Activated T-cell treated with anti-CD3 and anti-CD28 coated beads, Interleukin-2, amount 50 U/mL, for 48 hours (primary cell): ENCODE data around the gene SORCS1.

Experiments used
- DNase-seq, 2 experiments: peaks; one replicate each; pipeline ENCODE4 v3.0.0-alpha.2; 2020

The SORCS1 gene

DNA sequence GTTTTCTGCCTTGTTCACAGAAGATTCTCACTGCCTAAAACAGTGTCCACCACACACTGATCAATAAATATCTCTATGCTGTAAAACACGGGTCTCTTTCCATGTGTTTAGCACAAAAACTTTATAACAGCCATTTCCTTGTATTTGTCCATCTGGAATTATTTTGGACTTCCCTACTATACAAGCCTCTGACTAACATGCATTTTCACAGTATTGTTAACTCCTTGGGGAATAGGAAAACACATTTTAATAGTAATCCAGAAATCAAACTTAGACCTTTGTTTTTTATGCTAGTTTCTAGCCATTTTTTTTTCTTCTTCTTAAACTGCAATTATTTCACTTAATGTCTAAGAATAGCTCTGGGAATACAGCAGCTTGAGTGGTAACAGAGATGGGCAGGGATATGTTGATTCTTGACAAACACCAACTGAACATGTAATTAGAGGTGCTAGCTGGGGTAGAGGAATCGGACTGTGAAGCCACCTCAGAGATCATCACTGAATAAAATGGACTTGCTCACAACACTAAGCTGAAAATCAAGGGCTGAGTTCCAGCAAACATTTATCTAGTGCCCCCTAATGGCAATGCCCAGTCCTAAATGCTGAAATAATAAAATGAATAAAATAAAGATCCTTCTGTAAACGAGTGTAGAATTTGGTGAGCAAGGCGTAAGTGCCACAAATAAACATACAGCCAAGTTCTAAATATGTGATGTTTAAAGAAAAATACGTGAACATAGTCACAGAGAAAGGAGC, 593.1 kb downstream of the SORCS1 start:
- no peak for DNase-seq

DNA sequence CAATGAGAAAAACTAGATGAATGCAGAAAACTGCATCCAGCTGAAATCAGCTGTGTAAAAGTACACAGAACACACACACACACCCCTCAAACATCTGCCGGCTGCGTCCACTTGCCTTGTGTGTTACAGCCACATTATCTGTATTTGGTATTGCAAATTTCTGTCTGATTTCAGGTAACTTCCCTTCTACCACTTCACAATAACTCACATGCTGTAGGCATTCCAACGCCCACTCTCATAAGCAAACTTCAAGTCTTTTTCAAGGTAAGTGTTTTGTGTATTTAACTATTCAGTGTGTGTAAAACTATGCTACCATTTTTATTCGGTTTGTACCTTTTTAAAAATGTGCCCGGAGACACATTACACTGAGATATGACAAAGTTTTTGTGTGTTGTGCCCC, 594.2 kb downstream of the SORCS1 start:
- no peak for DNase-seq

DNA sequence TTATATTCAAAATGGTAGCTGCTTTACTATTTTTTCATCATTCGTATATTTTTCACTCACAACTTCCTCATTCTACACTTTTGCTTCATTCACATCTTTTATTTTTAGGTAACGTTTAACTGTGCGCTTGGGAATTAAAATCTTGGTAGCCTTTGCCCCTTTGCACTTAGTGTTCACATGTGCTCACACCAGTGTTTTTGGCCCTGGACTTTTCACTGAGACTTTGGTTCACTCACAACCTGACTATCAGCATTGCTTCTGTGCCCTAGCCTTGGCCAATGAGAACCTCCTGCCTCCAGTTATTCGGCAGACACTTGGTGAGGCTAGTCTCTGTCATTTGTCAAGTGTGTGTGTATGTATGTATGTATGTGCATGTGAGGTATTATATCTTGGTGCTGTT, 596.9 kb downstream of the SORCS1 start:
- DNase-seq: no peak

DNA sequence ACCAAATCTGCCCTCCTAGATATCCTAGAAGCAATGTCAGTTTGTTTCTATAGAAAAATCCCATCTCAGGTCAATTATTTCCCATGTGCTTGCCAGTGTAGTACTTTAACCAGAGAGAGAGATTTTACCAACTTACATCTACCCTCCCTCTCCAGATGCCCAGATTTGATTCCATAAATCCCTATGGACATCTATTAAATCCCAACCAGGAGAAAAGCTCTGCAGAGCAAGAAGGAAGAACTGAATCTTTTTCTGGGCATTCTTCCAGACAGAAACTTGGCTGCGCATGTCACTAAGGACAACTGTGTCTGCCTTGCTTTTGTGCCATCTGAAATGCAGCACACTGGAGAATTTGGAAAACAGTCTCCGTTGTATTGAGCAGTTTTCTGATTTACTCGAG, 597.6 kb downstream of the SORCS1 start:
- DNase-seq: no peak

DNA sequence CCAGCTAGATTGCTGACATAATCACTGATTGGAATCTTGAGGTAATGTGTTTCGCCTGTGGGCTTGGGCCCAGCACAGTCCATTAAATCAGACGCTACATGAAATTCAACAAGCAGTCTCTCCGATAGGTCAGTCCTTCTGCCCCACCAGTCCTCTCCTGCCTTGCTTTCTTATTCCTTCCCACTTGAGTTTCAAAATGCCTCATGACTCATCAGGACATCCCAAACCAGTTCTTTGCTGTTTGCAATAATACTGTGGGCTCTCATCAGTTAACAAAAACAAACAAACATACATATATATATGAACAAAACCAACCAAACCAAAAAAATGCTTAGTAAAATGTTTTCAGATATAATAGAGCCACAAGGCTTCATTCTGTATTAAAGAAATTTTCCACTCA, 599.0 kb downstream of the SORCS1 start:
- no peak for DNase-seq

DNA sequence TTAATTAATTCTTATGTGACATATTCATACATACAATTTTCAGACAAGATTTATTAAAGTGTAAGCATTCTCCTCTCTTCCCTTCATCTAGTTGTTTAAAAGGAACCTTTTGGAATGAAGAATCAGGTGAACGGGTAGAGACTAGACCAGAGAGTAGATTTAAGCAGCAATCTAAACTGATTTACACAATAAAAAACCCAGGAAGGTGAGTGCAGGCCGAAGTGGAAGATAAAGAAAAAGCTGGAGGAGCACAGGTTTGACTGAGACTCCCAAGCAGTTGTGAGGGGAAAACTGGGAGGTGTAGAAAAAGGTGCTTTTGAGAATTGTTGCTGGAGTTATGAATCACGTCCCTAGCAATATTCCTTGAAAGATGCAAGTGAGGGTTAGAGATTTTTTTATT, 601.1 kb downstream of the SORCS1 start:
- DNase-seq: no peak

DNA sequence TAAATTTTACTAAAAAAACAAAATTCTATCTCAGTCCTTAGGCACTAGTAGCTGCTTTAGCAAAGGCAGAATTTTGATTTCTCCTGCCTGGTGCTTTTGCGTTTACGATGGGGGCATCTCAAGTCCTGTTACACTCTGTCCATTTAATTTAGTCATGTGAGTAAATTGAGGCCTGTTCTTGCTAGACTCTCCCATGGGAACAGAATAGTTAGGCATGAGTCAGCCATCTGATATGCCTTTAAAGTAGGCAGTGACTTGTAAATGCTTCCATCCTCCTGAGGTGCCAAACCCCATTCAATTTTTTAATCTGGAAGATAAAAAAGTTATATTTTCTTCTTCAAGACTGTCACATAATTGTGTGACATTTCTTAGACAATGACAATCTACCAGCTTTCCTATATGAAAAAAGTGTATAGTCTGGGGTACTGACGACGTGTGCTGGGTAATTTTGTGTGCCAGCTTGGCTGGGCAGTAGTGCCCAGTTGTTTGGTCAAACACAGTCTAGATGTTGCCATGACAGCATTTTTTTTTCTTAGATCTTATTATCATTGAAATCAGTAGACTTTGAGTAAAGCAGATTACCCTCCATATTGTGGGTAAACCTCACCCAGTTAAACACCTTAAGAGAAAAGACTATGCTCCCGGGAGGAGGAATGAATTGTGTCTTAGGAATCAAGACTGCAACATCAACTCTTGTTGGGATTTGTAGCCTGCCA, 603.4 kb downstream of the SORCS1 start:
- DNase-seq: no peak

DNA sequence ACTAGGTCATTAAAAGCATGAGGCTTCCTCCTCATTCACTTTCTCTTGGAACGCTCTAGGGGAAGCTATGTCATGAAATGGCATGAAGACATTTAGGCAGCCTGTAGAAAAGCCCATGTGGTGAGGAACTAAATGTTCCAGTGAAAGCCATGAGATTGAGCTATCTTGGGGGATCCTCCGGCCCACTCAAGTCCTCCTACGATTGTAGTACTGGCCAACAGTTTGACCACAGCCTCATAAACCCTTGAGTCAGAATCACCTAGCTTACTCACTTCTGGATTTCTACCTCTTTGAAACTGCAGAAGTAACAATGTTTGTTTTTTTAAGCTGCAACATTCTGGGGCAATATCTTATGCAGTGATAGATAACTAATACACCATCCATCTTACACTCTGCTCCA, 605.1 kb downstream of the SORCS1 start:
- DNase-seq: no peak

DNA sequence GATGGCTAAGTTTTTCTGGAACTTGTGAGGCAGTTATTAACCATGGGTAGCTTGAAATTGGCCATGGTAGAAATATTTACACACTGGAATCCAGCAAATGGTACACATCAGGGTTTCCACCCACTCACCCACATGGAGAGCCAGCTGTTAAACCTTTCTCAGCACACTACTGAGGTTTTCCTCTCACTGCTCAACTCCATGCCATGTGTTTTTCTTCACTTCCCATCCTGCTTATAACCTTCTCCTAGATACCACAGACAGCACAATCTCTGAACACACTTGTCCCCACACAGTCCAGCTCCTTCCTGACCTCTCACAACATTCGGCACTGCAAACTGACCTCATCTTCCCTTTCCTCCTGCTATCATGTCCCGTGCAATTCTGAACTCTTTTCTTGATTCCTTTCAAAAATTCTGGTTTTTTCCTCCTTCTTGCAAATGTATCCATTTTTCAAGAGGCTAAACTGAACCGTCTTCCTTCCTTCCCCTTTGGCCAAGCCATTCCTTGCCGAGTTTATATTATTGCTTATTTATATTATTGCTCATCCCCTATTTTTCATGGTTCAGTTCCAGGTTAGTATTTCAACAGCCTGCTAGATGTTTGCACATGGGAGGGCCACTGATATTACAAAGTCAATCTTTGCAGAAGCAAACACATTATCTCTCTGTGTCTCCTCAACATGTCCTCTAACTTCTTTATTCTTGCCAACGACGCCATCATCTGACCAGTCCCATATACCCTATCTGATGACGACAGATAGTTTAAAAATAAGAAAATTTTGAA, 606.4 kb downstream of the SORCS1 start:
- no peak for DNase-seq

DNA sequence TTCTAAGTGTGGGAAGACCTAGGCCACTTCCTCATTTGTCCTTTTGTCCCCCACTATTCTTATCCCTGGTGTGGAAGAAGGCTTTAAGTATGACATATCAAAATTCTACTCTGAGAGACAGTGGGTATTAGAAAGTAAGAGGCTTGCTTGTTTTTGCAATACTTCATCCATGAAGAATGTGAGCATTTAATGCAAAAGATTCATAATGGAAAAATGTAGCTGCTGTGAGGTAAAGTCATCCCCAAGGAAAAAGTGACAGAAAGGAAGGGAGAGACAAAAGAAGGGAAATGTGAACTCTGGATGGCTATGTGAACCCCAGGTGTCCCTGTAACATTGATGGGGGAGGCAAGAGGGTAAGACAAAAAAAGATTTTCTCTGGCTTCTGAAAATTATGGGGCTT, 607.5 kb downstream of the SORCS1 start:
- DNase-seq: no peak

DNA sequence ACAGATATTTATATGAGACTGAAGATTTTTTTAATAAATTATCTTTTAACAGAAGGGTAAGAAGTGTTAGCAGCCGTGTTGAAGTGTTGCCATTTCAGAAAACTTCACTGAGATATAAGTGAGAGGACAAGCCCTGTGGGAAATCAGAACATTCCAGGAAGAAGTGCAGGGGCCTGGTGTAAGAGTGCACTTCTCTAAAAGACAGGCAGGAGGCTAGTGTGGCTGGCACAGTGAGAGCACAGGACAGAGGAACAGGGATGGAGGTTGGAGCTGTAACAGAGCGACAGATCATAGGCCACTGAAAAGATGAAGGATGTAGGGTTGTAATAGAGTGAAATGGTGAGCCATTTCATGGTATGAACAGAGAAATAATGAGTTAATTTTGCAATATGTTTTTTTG, 608.9 kb downstream of the SORCS1 start:
- DNase-seq: no peak

DNA sequence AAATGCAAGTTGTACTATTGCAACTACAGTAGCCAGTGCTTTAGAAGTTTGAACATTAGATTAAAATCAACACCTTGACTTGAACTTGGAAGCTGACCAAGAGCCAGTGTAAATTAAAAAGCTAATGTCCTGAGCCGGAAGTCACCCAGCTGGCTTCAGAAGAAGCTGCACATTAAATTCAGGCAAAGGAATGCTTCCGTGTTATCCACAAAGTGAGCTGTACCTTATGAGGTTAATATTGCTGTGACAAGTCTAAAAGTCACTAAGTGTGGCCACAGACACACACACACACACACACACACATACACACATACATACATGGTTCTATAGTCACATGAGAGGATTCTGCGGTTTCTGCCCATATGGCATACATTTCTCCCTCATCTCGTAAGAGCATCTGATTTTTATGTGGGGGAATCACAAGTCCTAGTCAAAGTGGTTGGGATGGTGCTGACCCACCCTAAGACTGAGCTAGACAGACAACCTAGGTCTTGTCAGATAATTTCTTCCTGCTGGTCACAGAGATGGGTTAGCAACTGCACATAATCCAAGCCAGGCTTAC, 612.9 kb downstream of the SORCS1 start:
- no peak for DNase-seq

DNA sequence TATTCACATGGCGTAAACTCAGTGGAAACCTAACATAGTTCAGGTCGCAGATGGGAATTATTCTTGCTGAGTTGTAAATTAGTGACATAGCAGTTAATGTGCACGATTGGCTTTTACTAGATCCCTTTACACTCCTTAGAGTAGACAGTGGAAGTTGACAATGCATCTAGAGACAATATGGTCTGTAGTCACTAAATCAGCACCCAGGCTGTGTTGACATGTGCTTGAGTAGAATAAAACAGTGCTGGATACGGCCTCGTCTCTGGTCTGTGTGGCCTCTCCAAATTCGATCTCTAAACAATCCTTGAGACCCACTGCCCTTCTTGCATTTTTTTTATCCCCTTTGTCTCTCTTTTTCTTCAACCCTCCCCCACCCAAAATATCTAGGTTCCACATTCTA, 615.7 kb downstream of the SORCS1 start:
- DNase-seq: no peak

DNA sequence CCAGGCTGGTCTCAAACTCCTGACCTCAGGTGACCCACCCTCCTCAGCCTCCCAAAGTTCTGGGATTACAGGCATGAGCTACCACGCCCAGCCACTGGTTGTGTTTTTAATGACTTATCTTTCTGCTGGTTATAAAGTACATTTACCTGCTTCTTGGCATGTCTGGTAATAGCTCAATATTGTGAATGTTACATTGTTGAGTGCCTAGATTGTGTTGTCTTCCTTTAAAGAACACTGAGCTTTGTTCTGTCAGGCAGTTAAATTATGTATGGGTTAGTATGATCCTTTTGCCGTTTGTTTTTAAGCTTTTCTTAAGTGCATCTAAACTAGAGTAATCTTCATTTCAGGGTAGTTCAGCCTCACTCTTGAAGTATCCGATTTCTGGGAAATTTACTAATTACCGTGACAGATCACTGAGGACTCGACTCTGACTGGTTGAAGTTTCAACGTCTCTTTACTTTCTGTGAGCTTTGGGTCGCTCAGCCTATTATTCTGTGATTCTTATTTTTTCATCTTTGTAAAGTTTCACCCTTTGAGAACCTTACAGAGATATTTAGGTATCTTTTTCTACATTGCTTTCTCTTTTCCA, 617.4 kb downstream of the SORCS1 start:
- DNase-seq: no peak

DNA sequence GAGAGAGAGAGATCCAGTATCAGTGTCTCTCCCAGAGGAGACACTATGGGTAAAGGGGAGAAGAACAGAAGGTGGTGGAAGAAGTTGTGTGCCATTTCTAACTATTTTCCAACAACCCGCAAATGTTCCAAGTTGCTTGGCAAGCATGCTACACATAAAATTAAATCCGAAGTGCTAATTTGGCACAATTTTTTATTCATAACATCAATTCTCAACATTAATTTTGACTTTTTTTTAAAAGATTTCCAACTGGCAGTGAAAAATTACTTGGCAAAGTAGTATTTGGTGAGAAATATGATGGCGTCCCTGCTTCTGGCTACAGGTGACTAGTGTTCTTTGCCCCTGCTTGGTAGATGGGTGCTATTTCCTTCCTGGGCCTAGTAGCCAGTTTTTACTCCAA, 622.0 kb downstream of the SORCS1 start:
- no peak for DNase-seq

DNA sequence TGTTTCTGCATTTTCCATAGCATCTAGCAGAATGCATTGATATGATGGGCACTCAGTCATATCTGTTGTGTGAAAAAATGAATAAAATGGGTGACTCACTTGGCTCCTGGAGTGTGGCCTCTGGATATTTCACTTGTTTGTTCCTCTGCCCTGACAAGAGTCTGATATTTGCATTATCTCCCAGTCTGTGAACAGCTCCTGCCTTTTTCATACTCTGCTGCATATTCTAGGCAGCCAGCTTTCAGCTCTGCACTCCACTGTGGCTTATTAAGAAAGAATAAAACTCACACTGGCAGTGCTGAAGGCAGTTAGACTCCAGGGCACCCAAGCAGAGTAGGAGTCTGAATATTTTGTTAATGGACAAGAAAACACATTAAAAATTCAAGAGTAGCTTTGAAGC, 623.9 kb downstream of the SORCS1 start:
- DNase-seq: no peak

DNA sequence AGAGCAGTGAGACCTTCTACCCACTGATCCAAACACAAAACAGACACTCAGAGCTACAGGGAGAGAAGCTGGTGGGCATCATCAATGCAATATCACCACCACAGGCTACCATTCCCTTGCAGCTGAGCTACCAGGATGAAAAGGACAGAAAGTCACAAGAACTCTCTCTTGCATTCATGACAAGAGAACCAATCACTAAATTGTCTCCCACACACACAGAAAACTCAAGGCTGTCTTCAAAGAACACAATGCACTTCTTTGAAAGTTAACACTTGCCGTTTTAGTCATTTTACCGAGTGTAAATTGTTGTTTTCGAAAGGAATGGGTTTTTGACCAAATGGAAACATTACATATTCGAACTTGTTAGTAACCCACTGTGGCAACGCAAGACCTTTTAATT, 626.6 kb downstream of the SORCS1 start:
- no peak for DNase-seq

DNA sequence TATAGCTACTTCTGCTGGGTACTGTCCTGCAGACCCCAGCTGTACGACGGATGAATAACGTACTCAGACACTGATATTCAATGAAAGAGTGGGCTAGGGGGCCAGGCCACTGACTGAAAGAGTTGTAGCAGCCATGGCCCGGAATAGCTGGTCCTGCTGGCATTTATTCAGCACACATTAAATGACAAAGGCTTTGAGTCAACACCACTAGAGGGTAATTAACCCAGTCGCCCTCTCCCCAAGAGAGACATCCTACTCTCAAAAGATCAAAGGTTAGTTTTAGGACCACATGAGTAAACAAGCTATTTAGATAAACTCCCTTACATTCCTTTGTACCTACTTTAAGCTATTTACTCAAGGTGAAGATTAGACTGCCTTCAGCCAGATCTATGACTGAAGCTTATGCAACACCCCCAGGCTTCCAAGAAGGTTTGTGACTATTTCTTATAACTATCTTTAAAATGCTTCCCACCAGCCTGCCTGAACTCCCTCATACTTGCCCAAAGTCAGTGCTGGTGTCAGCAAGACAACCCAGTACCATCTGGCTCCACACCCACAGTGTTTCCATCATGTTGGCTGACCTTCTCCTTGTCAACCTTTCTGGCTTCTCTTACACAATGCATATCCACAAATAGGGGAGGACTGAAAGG, 629.1 kb downstream of the SORCS1 start:
- DNase-seq: no peak

DNA sequence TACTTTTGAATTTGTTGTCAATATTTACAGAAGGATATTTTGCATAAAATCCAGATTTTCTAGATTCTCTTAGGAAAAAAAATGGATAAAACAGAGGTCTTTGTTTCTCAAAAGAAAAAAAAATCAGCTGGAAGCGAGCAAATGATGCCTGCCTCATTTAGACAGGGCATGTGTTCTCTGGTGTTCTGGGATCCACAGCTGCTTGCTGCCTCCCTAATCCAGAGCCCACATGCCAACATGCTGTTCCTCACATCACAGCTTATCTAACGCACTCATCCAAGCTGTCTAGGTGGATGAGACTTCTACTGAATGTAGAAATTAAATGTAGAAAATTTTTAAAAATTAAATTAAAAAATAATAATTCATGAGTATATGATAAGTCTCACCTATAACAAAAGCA, 630.1 kb downstream of the SORCS1 start:
- no peak for DNase-seq

DNA sequence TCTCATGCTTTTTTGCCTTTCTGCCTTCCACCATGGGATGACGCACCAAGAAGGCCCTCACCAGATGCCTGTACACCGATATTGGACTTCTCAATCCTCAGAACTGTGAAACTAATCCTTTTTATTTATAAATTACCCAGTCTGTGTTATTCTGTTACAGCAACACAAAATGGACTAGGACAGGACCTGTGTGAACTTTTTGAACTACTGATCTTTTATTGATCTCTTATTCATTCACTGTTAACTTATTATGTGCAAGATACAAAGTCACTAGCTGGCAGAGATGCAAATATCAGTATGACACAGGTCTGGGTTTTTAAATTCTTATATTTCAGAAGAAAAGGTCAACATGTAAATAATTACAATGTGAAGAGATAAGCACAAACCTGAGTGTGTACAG, 635.8 kb downstream of the SORCS1 start:
- DNase-seq: no peak

DNA sequence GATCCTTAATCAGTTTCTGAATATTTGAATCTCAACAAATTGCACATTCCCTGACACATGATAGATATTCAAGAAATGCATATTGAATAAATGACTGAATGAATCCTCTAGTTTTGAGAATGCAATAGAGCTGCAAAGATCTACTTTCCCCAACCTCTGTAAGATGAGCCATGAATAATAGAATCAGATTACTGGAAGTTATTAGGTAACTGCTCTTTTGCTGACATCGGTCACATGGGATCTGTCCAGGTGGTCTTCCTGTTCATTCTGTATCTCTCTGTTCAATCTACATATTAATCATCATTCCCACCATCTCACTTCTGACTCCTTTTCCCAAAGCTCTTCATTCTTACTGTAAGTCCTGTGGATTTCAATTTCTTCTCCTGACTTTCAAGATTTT, 638.7 kb downstream of the SORCS1 start:
- no peak for DNase-seq
